HG02678 (cell line): Measurements from ENCODE around the gene CLK1.

ENCODE experiments used
- ATAC-seq: cut with Tn5 transposase; IDR thresholded peaks from one replicate; pipeline ENCODE4 v1.9.1; 2021; ENCODE audit warnings: mild to moderate bottlenecking, moderate library complexity; ENCODE audit not compliant: unreplicated experiment

The CLK1 gene

DNA sequence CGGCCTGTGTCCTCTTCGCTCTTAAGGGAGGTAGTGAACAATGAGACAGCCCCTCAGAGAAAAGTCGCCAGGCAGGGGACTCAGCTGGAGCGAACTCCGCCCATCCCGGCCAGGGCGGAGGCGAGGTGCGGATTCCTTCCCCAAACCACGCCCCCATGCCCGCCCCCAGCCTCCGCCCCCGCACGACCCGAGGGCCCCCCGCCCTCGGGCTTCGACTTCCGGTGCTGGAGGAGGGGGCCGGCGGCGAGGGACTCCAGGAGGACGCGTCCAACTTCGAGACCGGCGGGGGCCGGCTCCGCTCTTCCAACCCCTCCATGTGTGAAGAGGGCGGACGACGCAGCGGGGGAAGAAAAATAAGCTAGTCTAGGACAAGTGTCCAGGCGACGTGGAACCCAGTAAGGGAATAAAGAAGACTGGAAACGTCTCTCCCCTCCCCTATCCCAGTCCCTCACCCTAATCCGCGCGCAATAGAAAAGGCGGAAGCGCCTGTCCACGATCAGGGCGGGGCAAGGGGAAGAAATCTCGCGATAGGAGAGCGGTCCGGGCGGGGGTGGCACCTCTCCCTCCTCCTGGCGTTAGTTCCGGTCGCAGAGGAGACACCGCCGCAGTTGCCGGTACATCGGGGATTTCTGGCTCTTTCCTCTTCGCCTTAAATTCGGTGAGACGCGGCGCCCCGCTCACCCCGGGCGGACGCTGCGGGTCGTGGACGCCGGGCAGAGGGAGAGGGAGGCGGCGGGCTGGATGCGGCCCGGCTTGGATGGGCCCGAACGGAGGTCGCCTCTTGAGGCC, 52.9 kb downstream of the CLK1 start, which contains the start of gene BZW1:
Gene BZW1, plus strand, starts transcription at position 578 of the 789 bp plus-strand sequence. CDS start 1,308 bp downstream, outside the sequence.
- peak; percentile 74 for ATAC-seq

DNA sequence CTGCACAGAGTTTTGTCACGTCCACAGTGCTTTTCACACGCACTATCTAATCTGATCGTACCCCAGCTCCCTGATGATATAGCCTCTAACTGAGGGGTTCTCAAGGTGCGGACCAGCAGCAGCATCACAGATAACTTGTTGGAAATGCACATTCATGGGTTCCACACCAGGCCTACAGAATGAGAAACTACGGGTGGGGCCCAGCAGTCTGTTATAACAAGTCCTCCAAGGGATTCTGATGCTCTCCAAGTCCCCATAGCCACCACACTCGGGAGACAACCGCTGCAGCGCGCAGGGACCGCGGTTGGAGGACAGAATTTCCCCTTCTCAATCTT, 53.5 kb downstream of the CLK1 start:
- no peak for ATAC-seq

DNA sequence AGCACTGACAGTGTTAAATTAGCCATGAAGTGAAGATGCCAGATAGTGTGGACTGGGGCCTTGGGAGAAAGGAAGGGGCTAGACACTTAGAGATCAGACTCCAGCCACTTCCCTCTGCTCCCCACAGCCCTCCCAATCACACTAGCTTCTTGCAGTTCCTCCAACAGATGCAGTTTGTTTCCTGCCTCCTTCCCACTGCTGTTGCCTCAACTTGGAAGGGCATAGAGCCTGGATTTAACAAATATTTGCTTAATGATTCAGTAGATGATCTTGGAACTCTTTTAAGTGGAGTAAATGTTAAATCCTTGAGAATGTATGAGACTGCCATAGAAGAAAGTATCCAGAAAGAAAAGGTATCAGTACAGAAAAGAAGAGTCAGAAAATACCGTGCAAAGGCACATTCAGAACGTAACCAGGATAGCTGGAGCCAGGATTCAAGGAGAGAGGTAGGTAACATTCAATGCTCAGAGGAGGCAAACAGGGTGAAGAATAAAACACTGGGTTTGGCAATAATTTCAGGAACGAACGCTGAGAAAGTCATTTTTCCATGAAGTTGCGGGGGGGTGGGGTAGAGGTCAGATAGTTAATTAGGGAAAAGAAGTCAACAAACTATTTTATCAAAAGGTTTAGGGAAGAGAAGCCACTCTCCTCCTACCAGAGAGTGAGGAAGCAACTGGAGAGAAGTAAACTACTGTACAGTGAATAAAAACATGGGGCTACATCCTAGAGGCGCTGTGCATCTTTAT, 54.0 kb downstream of the CLK1 start:
- no peak for ATAC-seq

DNA sequence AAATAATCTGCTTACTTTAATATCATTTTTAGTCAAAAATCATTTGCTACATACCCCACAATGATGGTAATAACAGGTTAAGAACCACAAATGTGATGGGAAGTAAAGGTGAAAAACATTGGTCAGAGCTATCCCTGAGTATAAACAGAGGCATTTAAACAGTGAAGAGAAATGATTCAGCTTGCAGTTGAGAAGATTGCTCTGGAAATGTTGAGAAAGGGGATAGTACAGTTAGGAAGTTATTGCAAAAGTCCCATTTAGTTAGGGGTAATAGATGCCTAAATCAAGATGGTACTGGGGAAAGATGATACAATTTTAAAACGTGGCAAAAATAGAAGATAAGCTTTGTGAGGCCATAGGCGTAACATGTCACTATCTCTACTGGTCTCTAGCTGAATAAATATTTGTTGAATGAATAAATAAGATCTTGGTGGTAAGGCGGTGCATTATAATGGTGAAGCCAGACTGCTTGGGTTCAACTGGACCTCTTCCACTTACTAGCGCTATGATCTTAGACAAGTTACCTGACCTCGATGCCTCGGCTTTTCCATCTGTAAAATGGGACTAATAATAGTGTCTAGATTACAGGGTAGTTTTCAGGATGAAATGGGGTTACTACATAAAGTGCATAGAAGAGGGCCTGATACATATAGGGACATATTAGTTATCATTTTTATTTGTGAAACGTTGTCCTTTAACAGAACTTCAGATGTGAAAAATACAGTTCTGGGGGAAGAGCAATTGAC, 54.8 kb downstream of the CLK1 start:
- ATAC-seq, result no peak
